GM12878 (cell line): Measurements from ENCODE around the gene THRAP3. TPM values are rescaled to one million over a fixed set of nuclear protein-coding genes. Genes with fewer than 3 reads are reported as not detected.

Experiments
- ATAC-seq: fragments of 200-7000 bp; cut with Tn5 transposase; 3 replicates; pipeline ENCODE4 v1.9.1; 2020; ENCODE audit warnings: mild to moderate bottlenecking, moderate library complexity
- BruUV-seq: library from RNA; stranded (reverse); fragments of 400-500 nt; replicated peaks from 2 replicates; lab custom pipeline; 2021; lab: Mats Ljungman, UMichigan
- CTCF ChIA-PET: fragments of 300-600 bp; sonication (Branson Sonifier 250); formaldehyde crosslinking; extraction: SDS; loops from one replicate; lab custom pipeline; 2021; ENCODE audit warnings: inconsistent platforms; lab: Yijun Ruan, JAX
- POLR2A ChIA-PET: fragments of 350-600 bp; formaldehyde crosslinking; extraction: SDS; loops from one replicate; lab custom pipeline; 2021; ENCODE audit warnings: inconsistent platforms; lab: Charles Lee
- RAD21 ChIA-PET: fragments of 300-600 bp; sonication (Branson Sonifier 250); formaldehyde crosslinking; loops from one replicate; lab custom pipeline; 2023; ENCODE audit warnings: antibody characterized with exemption; ENCODE audit not compliant: unreplicated experiment; lab: Charles Lee
- SMC1A ChIA-PET: fragments of 300-600 bp; sonication (Branson Sonifier 250); formaldehyde crosslinking; loops from one replicate; lab custom pipeline; 2023; ENCODE audit not compliant: unreplicated experiment, uncharacterized antibody; lab: Charles Lee
- DNase-seq: peaks from one replicate; pipeline ENCODE4 v3.0.0-alpha.2; 2011; ENCODE audit warnings: low read depth, low spot score
- FAIRE-seq: peaks from 3 replicates; lab custom pipeline; 2011; peaks lifted over from hg19 to GRCh38; lab: Jason Lieb, UNC
- H2AFZ ChIP-seq: 2 replicates; pipeline ENCODE4 v1.6.0; 2011; ENCODE audit warnings: low read depth, low read length, control low read depth; ENCODE audit not compliant: control insufficient read depth
- H3K27ac ChIP-seq: 2 replicates; pipeline ENCODE4 v1.5.1; 2011; ENCODE audit warnings: control low read depth; ENCODE audit not compliant: control insufficient read depth, insufficient read depth
- H3K27me3 ChIP-seq, 2 experiments: replicated peaks in 1 of 2; 2 replicates each; pipeline versions ENCODE4 v1.6.0 to v1.6.1; 2011; ENCODE audit warnings: low read length in 1 of 2; ENCODE audit not compliant: control insufficient read depth in 2 of 2, insufficient read depth in 2 of 2
- H3K36me3 ChIP-seq, 2 experiments: 2 replicates each; pipeline ENCODE4 v1.5.1; 2011; ENCODE audit warnings: low read length in 1 of 2; ENCODE audit not compliant: control insufficient read depth in 2 of 2, insufficient read depth in 2 of 2
- H3K4me1 ChIP-seq: 2 replicates; pipeline ENCODE4 v1.6.1; 2011; ENCODE audit warnings: mild to moderate bottlenecking, low read length, moderate library complexity, mixed read lengths; ENCODE audit not compliant: control insufficient read depth, insufficient read depth
- H3K4me2 ChIP-seq: 2 replicates; pipeline ENCODE4 v1.6.0; 2011; ENCODE audit warnings: control low read depth; ENCODE audit not compliant: control insufficient read depth, insufficient read depth
- H3K4me3 ChIP-seq: fragments of 200-600 bp; sonication (generic); 2 replicates; pipeline ENCODE4 v1.5.1; 2016
- H3K79me2 ChIP-seq: 2 replicates; pipeline ENCODE4 v1.6.0; 2011; ENCODE audit warnings: low read length; ENCODE audit not compliant: control insufficient read depth, insufficient read depth
- H3K9ac ChIP-seq: 2 replicates; pipeline ENCODE4 v1.8.0; 2011; ENCODE audit warnings: low read length, control low read depth, mixed read lengths; ENCODE audit not compliant: control insufficient read depth, insufficient read depth
- H3K9me3 ChIP-seq: replicated peaks from 3 replicates; pipeline ENCODE4 v1.5.1; 2011; ENCODE audit warnings: mild to moderate bottlenecking, low read length; ENCODE audit not compliant: control insufficient read depth, insufficient read depth
- H4K20me1 ChIP-seq: 2 replicates; pipeline ENCODE4 v1.6.0; 2011; ENCODE audit not compliant: control insufficient read depth, insufficient read depth
- ETV6 ChIP-seq, 2 experiments: fragments of 450-650 bp in 1 of 2; IDR thresholded peaks in 1 of 2; conservative IDR thresholded peaks in 1 of 2; 2 replicates each; pipeline ENCODE4 v1.6.1; 2014; ENCODE audit warnings: antibody characterized with exemption in 1 of 2, borderline replicate concordance in 1 of 2, low read depth in 1 of 2, mild to moderate bottlenecking in 1 of 2, moderate library complexity in 1 of 2
- POLR2A ChIP-seq: IDR thresholded peaks from 2 replicates; pipeline ENCODE4 v1.6.1; 2011; ENCODE audit warnings: low read depth, mild to moderate bottlenecking, low read length
- SMAD5 ChIP-seq: IDR thresholded peaks from 2 replicates; pipeline ENCODE4 v1.6.1; 2016; ENCODE audit warnings: antibody characterized with exemption, low read depth
- SREBF1 ChIP-seq: IDR thresholded peaks from 2 replicates; pipeline ENCODE4 v1.6.1; 2012; ENCODE audit warnings: mild to moderate bottlenecking, low read length
- ZBED1 ChIP-seq: IDR thresholded peaks from 2 replicates; pipeline ENCODE4 v1.6.1; 2016; ENCODE audit warnings: borderline replicate concordance
- WGBS: methylation state at CpG from one replicate; pipeline ENCODE4 v1.1.6; 2016; ENCODE audit warnings: low lambda C conversion rate; ENCODE audit not compliant: insufficient replicate concordance, insufficient coverage; ENCODE audit errors: missing lambda C conversion rate; 5-methylcytosine and 5-hydroxymethylcytosine counted together
- in situ Hi-C: fragments of 300-500 bp; cut with MboI; formaldehyde crosslinking; loops from 9 replicates; pipeline ENCODE4 v1.14.3; 2018; ENCODE audit warnings: mixed read lengths
- intact Hi-C: fragments of 100-400 bp; cut with micrococcal nuclease; formaldehyde crosslinking; loops from one replicate; pipeline ENCODE4 v1.14.2; 2022; ENCODE audit not compliant: unreplicated experiment
- polyA plus RNA-seq, 11 experiments: library from polyadenylated mRNA; depleted of rRNA in 4 of 11; unstranded in 6 of 11; stranded (reverse) in 5 of 11; fragments of >200 nt; fragmentation: Nextera tagmentation in 4 of 11; fragmentation: Illumina TruSeq in 1 of 11; extraction: Ambion mirVana in 4 of 11; extraction: Trizol in 1 of 11; gene quantifications; 1 replicate in 1 of 11; 2 replicates in 10 of 11; pipeline versions ENCODE4 v1.2.1 to v1.2.3, GENCODE V29; 2011 to 2016; ENCODE audit warnings: inconsistent platforms in 2 of 11, missing spikeins in 2 of 11, low read depth in 1 of 11
- total RNA-seq, 4 experiments: library from RNA; depleted of rRNA in 3 of 4; stranded (reverse); fragments of >200 nt in 3 of 4; fragmentation: Illumina TruSeq in 1 of 4; extraction: Trizol in 1 of 4; gene quantifications; 2 replicates each; pipeline versions ENCODE4 v1.2.1 to v1.2.3, GENCODE V29; 2013 to 2021
- TF ChIP-seq, protein P1 (sequence below): fragments of 450-650 bp; IDR thresholded peaks from 2 replicates; pipeline ENCODE4 v1.6.1; 2017; ENCODE audit warnings: low read depth, mild to moderate bottlenecking, moderate library complexity
- TF ChIP-seq, protein P2 (sequence below): IDR thresholded peaks from 2 replicates; pipeline ENCODE4 v1.6.1; 2011; ENCODE audit warnings: borderline replicate concordance, low read depth, mild to moderate bottlenecking, moderate library complexity, mixed read lengths, low read length; ENCODE audit not compliant: insufficient read depth; ENCODE audit errors: extremely low read length
- TF ChIP-seq, protein P3 (sequence below): fragments of 450-650 bp; IDR thresholded peaks from 2 replicates; pipeline ENCODE4 v1.6.1; 2017; ENCODE audit warnings: mild to moderate bottlenecking
- TF ChIP-seq, protein P4 (sequence below): IDR thresholded peaks from 2 replicates; pipeline ENCODE4 v1.6.1; 2011; ENCODE audit warnings: borderline replicate concordance, low read depth, mild to moderate bottlenecking, moderate library complexity, low read length; ENCODE audit not compliant: insufficient read depth, poor library complexity, severe bottlenecking

The THRAP3 gene
- total and polyA plus RNA-seq, 10 of the 15 experiments (the other 5 are each of a cell fraction or from before 2014, with no cell fraction given) = 76.3 to 173 (median 136) TPM

DNA sequence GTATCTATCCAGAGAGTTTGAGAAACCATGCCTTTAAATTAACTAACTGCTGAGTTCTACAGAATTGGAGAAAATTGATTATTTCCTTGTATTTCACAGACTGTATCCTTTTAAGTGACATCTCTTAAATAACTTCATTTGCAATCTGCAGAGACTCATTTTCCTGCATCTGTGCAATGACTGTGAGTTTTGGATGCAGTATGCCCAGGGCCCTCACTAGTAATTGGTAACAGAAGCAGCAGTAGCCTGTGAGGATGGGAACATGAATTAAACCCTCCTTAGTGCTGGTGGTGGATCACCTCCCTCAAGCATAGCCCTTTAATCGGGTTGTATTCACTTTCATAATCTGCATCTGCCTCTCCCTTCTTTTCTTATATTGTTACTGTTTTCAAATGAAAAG is 60.3 kb downstream of the THRAP3 start:
- H3K27ac ChIP-seq = no peak overlapping the region
- TF ChIP-seq, protein P1, sequence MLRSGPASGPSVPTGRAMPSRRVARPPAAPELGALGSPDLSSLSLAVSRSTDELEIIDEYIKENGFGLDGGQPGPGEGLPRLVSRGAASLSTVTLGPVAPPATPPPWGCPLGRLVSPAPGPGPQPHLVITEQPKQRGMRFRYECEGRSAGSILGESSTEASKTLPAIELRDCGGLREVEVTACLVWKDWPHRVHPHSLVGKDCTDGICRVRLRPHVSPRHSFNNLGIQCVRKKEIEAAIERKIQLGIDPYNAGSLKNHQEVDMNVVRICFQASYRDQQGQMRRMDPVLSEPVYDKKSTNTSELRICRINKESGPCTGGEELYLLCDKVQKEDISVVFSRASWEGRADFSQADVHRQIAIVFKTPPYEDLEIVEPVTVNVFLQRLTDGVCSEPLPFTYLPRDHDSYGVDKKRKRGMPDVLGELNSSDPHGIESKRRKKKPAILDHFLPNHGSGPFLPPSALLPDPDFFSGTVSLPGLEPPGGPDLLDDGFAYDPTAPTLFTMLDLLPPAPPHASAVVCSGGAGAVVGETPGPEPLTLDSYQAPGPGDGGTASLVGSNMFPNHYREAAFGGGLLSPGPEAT = no peak
- TF ChIP-seq, protein P2, sequence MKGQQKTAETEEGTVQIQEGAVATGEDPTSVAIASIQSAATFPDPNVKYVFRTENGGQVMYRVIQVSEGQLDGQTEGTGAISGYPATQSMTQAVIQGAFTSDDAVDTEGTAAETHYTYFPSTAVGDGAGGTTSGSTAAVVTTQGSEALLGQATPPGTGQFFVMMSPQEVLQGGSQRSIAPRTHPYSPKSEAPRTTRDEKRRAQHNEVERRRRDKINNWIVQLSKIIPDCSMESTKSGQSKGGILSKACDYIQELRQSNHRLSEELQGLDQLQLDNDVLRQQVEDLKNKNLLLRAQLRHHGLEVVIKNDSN = no peak
- TF ChIP-seq ZBED1 (no peak), SREBF1 (no peak), SMAD5 (no peak), ETV6 (conservative IDR thresholded peaks at IDR 0.05 in 1 of 2, IDR thresholded peaks at IDR 0.05 in 1 of 2; ENCODE audit: borderline replicate concordance in 1 of 2, low read depth in 1 of 2) (no peak), POLR2A (no peak)
- TF ChIP-seq, protein P3, sequence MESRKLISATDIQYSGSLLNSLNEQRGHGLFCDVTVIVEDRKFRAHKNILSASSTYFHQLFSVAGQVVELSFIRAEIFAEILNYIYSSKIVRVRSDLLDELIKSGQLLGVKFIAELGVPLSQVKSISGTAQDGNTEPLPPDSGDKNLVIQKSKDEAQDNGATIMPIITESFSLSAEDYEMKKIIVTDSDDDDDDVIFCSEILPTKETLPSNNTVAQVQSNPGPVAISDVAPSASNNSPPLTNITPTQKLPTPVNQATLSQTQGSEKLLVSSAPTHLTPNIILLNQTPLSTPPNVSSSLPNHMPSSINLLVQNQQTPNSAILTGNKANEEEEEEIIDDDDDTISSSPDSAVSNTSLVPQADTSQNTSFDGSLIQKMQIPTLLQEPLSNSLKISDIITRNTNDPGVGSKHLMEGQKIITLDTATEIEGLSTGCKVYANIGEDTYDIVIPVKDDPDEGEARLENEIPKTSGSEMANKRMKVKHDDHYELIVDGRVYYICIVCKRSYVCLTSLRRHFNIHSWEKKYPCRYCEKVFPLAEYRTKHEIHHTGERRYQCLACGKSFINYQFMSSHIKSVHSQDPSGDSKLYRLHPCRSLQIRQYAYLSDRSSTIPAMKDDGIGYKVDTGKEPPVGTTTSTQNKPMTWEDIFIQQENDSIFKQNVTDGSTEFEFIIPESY = no peak
- TF ChIP-seq, protein P4, sequence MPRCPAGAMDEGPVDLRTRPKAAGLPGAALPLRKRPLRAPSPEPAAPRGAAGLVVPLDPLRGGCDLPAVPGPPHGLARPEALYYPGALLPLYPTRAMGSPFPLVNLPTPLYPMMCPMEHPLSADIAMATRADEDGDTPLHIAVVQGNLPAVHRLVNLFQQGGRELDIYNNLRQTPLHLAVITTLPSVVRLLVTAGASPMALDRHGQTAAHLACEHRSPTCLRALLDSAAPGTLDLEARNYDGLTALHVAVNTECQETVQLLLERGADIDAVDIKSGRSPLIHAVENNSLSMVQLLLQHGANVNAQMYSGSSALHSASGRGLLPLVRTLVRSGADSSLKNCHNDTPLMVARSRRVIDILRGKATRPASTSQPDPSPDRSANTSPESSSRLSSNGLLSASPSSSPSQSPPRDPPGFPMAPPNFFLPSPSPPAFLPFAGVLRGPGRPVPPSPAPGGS = no peak
- WGBS = 100% methylated on average over 1 of the region's 1 CpG
- H3K4me1 ChIP-seq = no peaks in the 10 kb centered on the region; the same call in 1 of the 2 replicates
- DNase-seq = no peak
- no peak overlapping the region for H3K4me2 ChIP-seq
- no TSS peak for BruUV-seq
- H3K9me3 ChIP-seq = no peaks in the 10 kb centered on the region
- CTCF ChIA-PET = interaction anchor here (1.4 to 3.8 kb wide), 7 partner anchors 11 to 133 kb away, joined by 4 to 89 read pairs (median 13); partner anchors contain the start of gene TRAPPC3
- H2AFZ ChIP-seq = no peak overlapping the region
- ATAC-seq = no peak
- no peak for FAIRE-seq
- H3K4me3 ChIP-seq = no peak overlapping the region
- intact Hi-C loops = no loop called here
- POLR2A ChIA-PET = interaction anchor here (1.7 to 2.1 kb wide), 2 partner anchors 60 to 135 kb away, joined by 8 read pairs; partner anchors contain the start of genes THRAP3 and TRAPPC3
- SMC1A ChIA-PET = interaction anchor here (1.6 to 6.1 kb wide), 8 partner anchors 26 to 189 kb away, joined by 4 to 69 read pairs (median 7); partner anchors contain the start of gene TRAPPC3
- RAD21 ChIA-PET = interaction anchor here (1.0 to 1.7 kb wide), 4 partner anchors 124 to 166 kb away, joined by 3 to 62 read pairs (median 9); partner anchors contain the start of genes OSCP1 and TRAPPC3
- peaks cover 21 to 37% of the 10 kb centered on the region in 2 experiments for H3K36me3 ChIP-seq
- no peak overlapping the region for H3K9ac ChIP-seq
- no peaks in the 10 kb centered on the region for H3K27me3 ChIP-seq
- in situ Hi-C loops = loop anchor here (10.0 kb wide), 1 partner anchor 180 kb away; no protein-coding TSS in a partner anchor
- peaks cover 12% of the 10 kb centered on the region for H3K79me2 ChIP-seq
- 0 out of 2 replicates have a peak, but pooled peaks cover under 1% of the 10 kb centered on the region for H4K20me1 ChIP-seq
